Caco-2 (cell line): Measurements from ENCODE around the gene ITGA11. TPM values are rescaled to one million over a fixed set of nuclear protein-coding genes. Genes with fewer than 3 reads are reported as not detected.

Experiments used
- BruUV-seq: library from RNA; stranded (reverse); fragments of 400-500 nt; replicated peaks from 2 replicates; lab custom pipeline; 2021; lab: Mats Ljungman, UMichigan
- CTCF ChIA-PET: fragments of 300-600 bp; sonication (Branson Sonifier 250); formaldehyde crosslinking; loops from one replicate; lab custom pipeline; 2022; ENCODE audit warnings: antibody characterized with exemption; lab: Charles Lee
- POLR2A ChIA-PET: fragments of 300-600 bp; sonication (Branson Sonifier 250); formaldehyde crosslinking; loops from one replicate; lab custom pipeline; 2022; ENCODE audit warnings: antibody characterized with exemption; lab: Charles Lee
- DNase-seq, 2 experiments: peaks; one replicate each; pipeline versions ENCODE4 v3.0.0 to v3.0.0-alpha.2; 2020 to 2022
- H3K27me3 ChIP-seq: replicated peaks from 2 replicates; pipeline ENCODE4 v1.6.0; 2011; ENCODE audit warnings: low read length; ENCODE audit not compliant: control insufficient read depth, insufficient read depth
- H3K36me3 ChIP-seq: 2 replicates; pipeline ENCODE4 v1.5.1; 2011; ENCODE audit warnings: low read length; ENCODE audit not compliant: control insufficient read depth, insufficient read depth
- H3K4me1 ChIP-seq: fragments of 250-450 bp; sonication (Bioruptor Pico); 2 replicates; pipeline ENCODE4 v1.5.1; 2020; ENCODE audit warnings: mild to moderate bottlenecking
- H3K4me3 ChIP-seq: 2 replicates; pipeline ENCODE4 v1.5.1; 2011; ENCODE audit warnings: low read depth, mild to moderate bottlenecking, control low read depth, low read length
- H3K9me3 ChIP-seq: fragments of 250-450 bp; sonication (Bioruptor Pico); 2 replicates; pipeline ENCODE4 v1.5.1; 2020; ENCODE audit warnings: mild to moderate bottlenecking, moderate library complexity
- H3K27ac Mint-ChIP-seq: one replicate; pipeline ENCODE4 v1.8.0; 2022; ENCODE audit warnings: mixed read lengths; ENCODE audit not compliant: unreplicated experiment
- H3K27me3 Mint-ChIP-seq: one replicate; pipeline ENCODE4 v1.8.0; 2022; ENCODE audit warnings: mixed read lengths; ENCODE audit not compliant: insufficient read depth, unreplicated experiment
- H3K36me3 Mint-ChIP-seq: one replicate; pipeline ENCODE4 v1.8.0; 2022; ENCODE audit warnings: mild to moderate bottlenecking, mixed read lengths; ENCODE audit not compliant: insufficient read depth, unreplicated experiment
- H3K4me1 Mint-ChIP-seq: one replicate; pipeline ENCODE4 v1.8.0; 2022; ENCODE audit warnings: low read depth, mixed read lengths; ENCODE audit not compliant: unreplicated experiment
- H3K4me3 Mint-ChIP-seq: one replicate; pipeline ENCODE4 v1.8.0; 2022; ENCODE audit warnings: mild to moderate bottlenecking, moderate library complexity, mixed read lengths; ENCODE audit not compliant: unreplicated experiment
- H3K9me3 Mint-ChIP-seq: one replicate; pipeline ENCODE4 v1.8.0; 2022; ENCODE audit warnings: mixed read lengths; ENCODE audit not compliant: unreplicated experiment
- CTCF ChIP-seq, 2 experiments: fragments of 200-600 bp in 1 of 2; IDR thresholded peaks; 1 replicate in 1 of 2; 2 replicates in 1 of 2; pipeline versions ENCODE4 v1.5.1 to v1.8.0; 2011 to 2022; ENCODE audit warnings: antibody characterized with exemption in 1 of 2, control low read depth in 1 of 2, inconsistent platforms in 1 of 2, low read depth in 1 of 2, low read length in 1 of 2, mild to moderate bottlenecking in 1 of 2, moderate library complexity in 1 of 2; ENCODE audit not compliant: insufficient read depth in 1 of 2, severe bottlenecking in 1 of 2, unreplicated experiment in 1 of 2
- intact Hi-C: fragments of 100-400 bp; cut with micrococcal nuclease; formaldehyde crosslinking; loops from one replicate; pipeline ENCODE4 v1.10.0; 2022; ENCODE audit not compliant: unreplicated experiment
- total RNA-seq: library from RNA; stranded (reverse); gene quantifications from 2 replicates; pipeline ENCODE4 v1.2.3, GENCODE V29; 2022

ITGA11 gene
- total RNA-seq, 1 experiment from 2014 or later: 0.18 TPM

- H3K27me3 ChIP-seq: no peaks in the 10 kb centered on the region
- ChIA-PET POLR2A (no interaction called here), CTCF (no interaction called here)
- H3K4me1 Mint-ChIP-seq: no peaks in the 10 kb centered on the region
- H3K4me1 ChIP-seq: no peaks in the 10 kb centered on the region
- no peaks in the 10 kb centered on the region for H3K36me3 ChIP-seq
- H3K36me3 Mint-ChIP-seq: no peaks in the 10 kb centered on the region
- H3K9me3 Mint-ChIP-seq: no peaks in the 10 kb centered on the region
- intact Hi-C loops: no loop called here
- H3K4me3 ChIP-seq: no peak overlapping the region
- H3K9me3 ChIP-seq: no peaks in the 10 kb centered on the region
- H3K4me3 Mint-ChIP-seq: no peak overlapping the region
- H3K27ac Mint-ChIP-seq: no peak overlapping the region
- H3K27me3 Mint-ChIP-seq: peaks cover 7% of the 10 kb centered on the region
- BruUV-seq: no TSS peak
- no peak for TF ChIP-seq CTCF (IDR thresholded peaks at IDR 0.05; ENCODE audit: insufficient read depth in 1 of 2, low read depth in 1 of 2, low read length in 1 of 2, severe bottlenecking in 1 of 2, unreplicated experiment in 1 of 2)
- peak in 1 of 2 experiments; percentile 21 for DNase-seq
Measured at GRCh38 chr15:68317281-68318007, 114.5 kb downstream of the ITGA11 start.

- no peaks in the 10 kb centered on the region for H3K36me3 Mint-ChIP-seq
- no TSS peak for BruUV-seq
- no peaks in the 10 kb centered on the region for H3K4me1 ChIP-seq
- POLR2A ChIA-PET: no interaction called here
- peak; percentile 47 to 50 for DNase-seq
- H3K4me1 Mint-ChIP-seq: no peaks in the 10 kb centered on the region
- no peak overlapping the region for H3K27ac Mint-ChIP-seq
- H3K4me3 Mint-ChIP-seq: no peak overlapping the region
- H3K4me3 ChIP-seq: no peak overlapping the region
- no peaks in the 10 kb centered on the region for H3K9me3 Mint-ChIP-seq
- CTCF ChIA-PET: interaction anchor here (0.9 to 2.1 kb wide), 5 partner anchors 10 to 222 kb away, joined by 3 to 23 read pairs (median 5); no protein-coding TSS in a partner anchor
- no peaks in the 10 kb centered on the region for H3K36me3 ChIP-seq
- no peaks in the 10 kb centered on the region for H3K27me3 ChIP-seq
- intact Hi-C loops: no loop called here
- H3K9me3 ChIP-seq: no peaks in the 10 kb centered on the region
- peak; percentile 39 to 49 for TF ChIP-seq CTCF (IDR thresholded peaks at IDR 0.05; ENCODE audit: insufficient read depth in 1 of 2, low read depth in 1 of 2, low read length in 1 of 2, severe bottlenecking in 1 of 2, unreplicated experiment in 1 of 2)
- no peaks in the 10 kb centered on the region for H3K27me3 Mint-ChIP-seq
Measured at GRCh38 chr15:68316061-68316804, 115.7 kb downstream of the ITGA11 start.

- H3K27ac Mint-ChIP-seq: no peak overlapping the region
- Histone ChIP-seq H3K9me3 (no peaks in the 10 kb centered on the region), H3K4me1 (no peaks in the 10 kb centered on the region), H3K4me3 (no peak overlapping the region), H3K36me3 (no peaks in the 10 kb centered on the region), H3K27me3 (no peaks in the 10 kb centered on the region)
- TF ChIP-seq CTCF (IDR thresholded peaks at IDR 0.05; ENCODE audit: insufficient read depth in 1 of 2, low read depth in 1 of 2, low read length in 1 of 2, severe bottlenecking in 1 of 2, unreplicated experiment in 1 of 2): peak in 1 of 2 experiments; percentile 8
- ChIA-PET POLR2A (no interaction called here), CTCF (interaction anchor here (0.9 to 2.1 kb wide), 5 partner anchors 9 to 223 kb away, joined by 3 to 23 read pairs (median 5); no protein-coding TSS in a partner anchor)
- BruUV-seq: no TSS peak
- intact Hi-C loops: no loop called here
- H3K4me1 Mint-ChIP-seq: peaks cover 2% of the 10 kb centered on the region
- no peaks in the 10 kb centered on the region for H3K36me3 Mint-ChIP-seq
- peak; percentile 22 to 30 for DNase-seq
- H3K9me3 Mint-ChIP-seq: no peaks in the 10 kb centered on the region
- no peaks in the 10 kb centered on the region for H3K27me3 Mint-ChIP-seq
- no peak overlapping the region for H3K4me3 Mint-ChIP-seq
Measured at GRCh38 chr15:68315495-68316031, 116.4 kb downstream of the ITGA11 start.
